ENCODE data around the gene USP47. TPM values are rescaled to one million over a fixed set of nuclear protein-coding genes. Genes with fewer than 3 reads are reported as not detected.

USP47 gene
- total RNA-seq, 4 donors from 2014 or later = 30.5 to 74.2 (median 43.6) TPM

DNA sequence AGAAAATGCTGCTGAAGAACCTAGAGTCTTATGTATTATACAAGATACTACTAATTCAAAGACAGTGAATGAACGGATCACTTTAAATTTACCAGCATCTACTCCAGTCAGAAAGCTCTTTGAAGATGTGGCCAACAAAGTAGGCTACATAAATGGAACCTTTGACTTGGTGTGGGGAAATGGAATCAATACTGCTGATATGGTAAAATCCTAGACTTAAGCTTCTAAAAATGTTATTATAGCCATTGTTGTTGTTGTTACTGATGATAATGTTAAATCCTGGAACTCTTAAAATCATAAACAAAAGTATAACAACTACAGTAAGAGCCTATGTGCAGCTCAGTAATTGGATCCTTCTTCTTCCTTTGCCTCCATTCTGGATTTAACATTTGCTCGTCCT is 38.4 kb downstream of the USP47 start:
- peaks cover 6 to 25% (median 7%) of the 10 kb centered on the region in 3 donors for H3K36me3 ChIP-seq
- WGBS, 2 donors = 79 to 85% methylated on average over 2 of the region's 2 CpGs

DNA sequence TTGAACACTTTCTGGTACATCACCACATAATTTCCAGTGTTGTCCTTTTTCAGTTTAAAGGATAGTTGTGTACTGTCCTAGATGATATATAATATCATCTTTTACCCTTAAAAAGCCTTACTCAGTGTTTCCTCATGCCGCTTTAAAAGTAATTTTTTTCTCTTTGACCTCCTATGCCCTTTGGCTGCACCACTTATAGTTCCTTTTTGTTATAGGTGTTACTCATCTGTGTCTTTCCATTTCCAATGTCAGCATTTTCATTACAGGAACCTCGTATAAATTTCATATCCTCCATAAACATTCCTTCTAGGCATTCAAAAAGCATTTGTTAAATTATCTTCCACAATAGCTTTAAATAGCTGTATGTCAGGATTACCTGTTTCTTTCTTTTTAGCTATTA is 40.8 kb downstream of the USP47 start:
- peaks cover 0 to 32% (median 0%) of the 10 kb centered on the region in 3 donors for H3K4me1 ChIP-seq
- WGBS, 2 donors = 30 to 40% methylated on average over 2 of the region's 2 CpGs
- H3K4me3 ChIP-seq = no peak overlapping the region

More for the DNA sequence above, 38.4 kb downstream of the USP47 start:
- TF ChIP-seq, protein P1, sequence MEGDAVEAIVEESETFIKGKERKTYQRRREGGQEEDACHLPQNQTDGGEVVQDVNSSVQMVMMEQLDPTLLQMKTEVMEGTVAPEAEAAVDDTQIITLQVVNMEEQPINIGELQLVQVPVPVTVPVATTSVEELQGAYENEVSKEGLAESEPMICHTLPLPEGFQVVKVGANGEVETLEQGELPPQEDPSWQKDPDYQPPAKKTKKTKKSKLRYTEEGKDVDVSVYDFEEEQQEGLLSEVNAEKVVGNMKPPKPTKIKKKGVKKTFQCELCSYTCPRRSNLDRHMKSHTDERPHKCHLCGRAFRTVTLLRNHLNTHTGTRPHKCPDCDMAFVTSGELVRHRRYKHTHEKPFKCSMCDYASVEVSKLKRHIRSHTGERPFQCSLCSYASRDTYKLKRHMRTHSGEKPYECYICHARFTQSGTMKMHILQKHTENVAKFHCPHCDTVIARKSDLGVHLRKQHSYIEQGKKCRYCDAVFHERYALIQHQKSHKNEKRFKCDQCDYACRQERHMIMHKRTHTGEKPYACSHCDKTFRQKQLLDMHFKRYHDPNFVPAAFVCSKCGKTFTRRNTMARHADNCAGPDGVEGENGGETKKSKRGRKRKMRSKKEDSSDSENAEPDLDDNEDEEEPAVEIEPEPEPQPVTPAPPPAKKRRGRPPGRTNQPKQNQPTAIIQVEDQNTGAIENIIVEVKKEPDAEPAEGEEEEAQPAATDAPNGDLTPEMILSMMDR (IDR thresholded peaks at IDR 0.05) = no peak
- no peak for TF ChIP-seq POLR2A (IDR thresholded peaks at IDR 0.05)
- intact Hi-C loops (cut with DNase I) = no loop called here
- Histone ChIP-seq H3K4me3 (no peak overlapping the region), H3K9me3 (no peaks in the 10 kb centered on the region), H3K27me3 (no peaks in the 10 kb centered on the region), H3K27ac (no peak overlapping the region), H3K4me1 (peaks cover 0 to 38% (median 0%) of the 10 kb centered on the region in 3 donors)
- DNase-seq = no peak

DNA sequence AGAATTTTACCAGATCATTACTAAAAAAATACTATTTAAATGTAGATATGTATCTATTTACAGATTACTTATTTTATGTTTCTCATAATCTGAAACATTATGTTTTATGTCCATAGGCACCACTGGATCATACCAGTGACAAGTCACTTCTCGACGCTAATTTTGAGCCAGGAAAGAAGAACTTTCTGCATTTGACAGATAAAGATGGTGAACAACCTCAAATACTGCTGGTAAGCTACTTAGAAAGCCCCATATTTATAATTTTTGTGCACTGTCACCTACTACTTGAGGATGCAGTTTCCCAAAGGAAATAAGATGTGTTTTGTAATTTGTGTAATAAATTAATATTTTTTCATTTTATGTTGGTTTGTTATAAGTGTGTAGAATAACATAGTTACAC is 42.6 kb downstream of the USP47 start:
- no peak for DNase-seq
- 82 to 93% methylated on average over 2 of the region's 2 CpGs for WGBS, 2 donors
- TF ChIP-seq, protein P1 (IDR thresholded peaks at IDR 0.05) = no peak
- TF ChIP-seq POLR2A (IDR thresholded peaks at IDR 0.05) = no peak
- Histone ChIP-seq H3K4me1 (peaks cover 0 to 32% (median 0%) of the 10 kb centered on the region in 3 donors), H3K36me3 (peaks cover 14 to 65% (median 14%) of the 10 kb centered on the region in 3 donors), H3K4me3 (no peak overlapping the region), H3K9me3 (no peaks in the 10 kb centered on the region), H3K27ac (no peak overlapping the region), H3K27me3 (no peaks in the 10 kb centered on the region)
- intact Hi-C loops (cut with DNase I) = no loop called here

More for the DNA sequence above, 40.8 kb downstream of the USP47 start:
- intact Hi-C loops (cut with DNase I) = no loop called here
- Histone ChIP-seq H3K9me3 (no peaks in the 10 kb centered on the region), H3K27me3 (no peaks in the 10 kb centered on the region), H3K36me3 (peaks cover 14 to 48% (median 14%) of the 10 kb centered on the region in 3 donors), H3K27ac (no peak overlapping the region)
- no peak for TF ChIP-seq POLR2A (IDR thresholded peaks at IDR 0.05)
- DNase-seq = no peak

GRCh38 chr11:11884774-11885481 is 43.2 kb downstream of the USP47 start:
- WGBS, 2 donors = 87 to 92% methylated on average over 7 of the region's 7 CpGs
- H3K27me3 ChIP-seq = no peaks in the 10 kb centered on the region
- peaks cover 0 to 32% (median 0%) of the 10 kb centered on the region in 3 donors for H3K4me1 ChIP-seq
- no peak for DNase-seq
- no peak overlapping the region for H3K4me3 ChIP-seq
- intact Hi-C loops (cut with DNase I) = no loop called here
- TF ChIP-seq, protein P1 (IDR thresholded peaks at IDR 0.05) = no peak
- TF ChIP-seq POLR2A (IDR thresholded peaks at IDR 0.05) = no peak
- peaks cover 14 to 70% (median 14%) of the 10 kb centered on the region in 3 donors for H3K36me3 ChIP-seq
- H3K9me3 ChIP-seq = no peaks in the 10 kb centered on the region
- no peak overlapping the region for H3K27ac ChIP-seq

- intact Hi-C loops (cut with DNase I) = no loop called here
- H3K4me3 ChIP-seq = no peak overlapping the region
- H3K27me3 ChIP-seq = no peaks in the 10 kb centered on the region
- no peaks in the 10 kb centered on the region for H3K9me3 ChIP-seq
- H3K27ac ChIP-seq = no peak overlapping the region
- H3K36me3 ChIP-seq = peaks cover 0 to 94% (median 0%) of the 10 kb centered on the region in 3 donors
- no peak for TF ChIP-seq POLR2A (IDR thresholded peaks at IDR 0.05)
- TF ChIP-seq, protein P1 (IDR thresholded peaks at IDR 0.05) = no peak
- 84 to 91% methylated on average over 1 of the region's 1 CpG for WGBS, 2 donors
- no peak for DNase-seq
- H3K4me1 ChIP-seq = no peaks in the 10 kb centered on the region
Measured at GRCh38 chr11:11894486-11894885, 52.7 kb downstream of the USP47 start.

Measured in esophagus squamous epithelium (tissue), 5 donors.